Stimulated activated CD8-positive, alpha-beta memory T cell treated with anti-CD3 and anti-CD28 coated beads, Interleukin-7, amount 100 ng/mL, for 24 hours (primary cell): ENCODE results near the gene RASAL3.

Experiments used
- DNase-seq: peaks from one replicate; pipeline ENCODE4 v3.0.0-alpha.2; 2020; ENCODE audit warnings: low read depth

The RASAL3 gene

GRCh38 chr19:15433519-15434069 lies 30.8 kb downstream of the RASAL3 start:
- DNase-seq, result no peak

GRCh38 chr19:15432629-15433518 lies 31.5 kb downstream of the RASAL3 start:
- peak; percentile 79 for DNase-seq

GRCh38 chr19:15432018-15432494 lies 32.3 kb downstream of the RASAL3 start:
- no peak for DNase-seq

- DNase-seq, result no peak
These were observed 32.8 kb downstream of the RASAL3 start for GRCh38 chr19:15431396-15432017.

- no peak for DNase-seq
These were observed 33.7 kb downstream of the RASAL3 start for GRCh38 chr19:15430526-15431120.

GRCh38 chr19:15429825-15430467 lies 34.4 kb downstream of the RASAL3 start:
- no peak for DNase-seq

GRCh38 chr19:15428956-15429824 lies 35.2 kb downstream of the RASAL3 start:
- DNase-seq, result no peak

GRCh38 chr19:15427991-15428471 lies 36.3 kb downstream of the RASAL3 start:
- no peak for DNase-seq

GRCh38 chr19:15427350-15427700 lies 37.0 kb downstream of the RASAL3 start:
- DNase-seq, result no peak

GRCh38 chr19:15426485-15427349 lies 37.6 kb downstream of the RASAL3 start:
- DNase-seq, result no peak

- no peak for DNase-seq
These were observed 38.9 kb downstream of the RASAL3 start for GRCh38 chr19:15425321-15425950.

GRCh38 chr19:15424692-15425272 lies 39.6 kb downstream of the RASAL3 start:
- no peak for DNase-seq

GRCh38 chr19:15424121-15424520 lies 40.2 kb downstream of the RASAL3 start:
- no peak for DNase-seq

- no peak for DNase-seq
These were observed 41.2 kb downstream of the RASAL3 start for GRCh38 chr19:15423130-15423529.

- no peak for DNase-seq
These were observed 41.9 kb downstream of the RASAL3 start for GRCh38 chr19:15422296-15423075.

GRCh38 chr19:15421721-15422260 lies 42.6 kb downstream of the RASAL3 start:
- no peak for DNase-seq

- no peak for DNase-seq
These were observed 43.1 kb downstream of the RASAL3 start for GRCh38 chr19:15421136-15421695.
